Activated B cell treated with CpG ODN at 0.5 μM for 24 hours (primary cell): Measurements from ENCODE around the gene PLEKHA3. TPM values are rescaled to one million over a fixed set of nuclear protein-coding genes. Genes with fewer than 3 reads are reported as not detected.

Source experiments
- ATAC-seq: fragments of 200-7000 bp; cut with Tn5 transposase; one replicate; pipeline ENCODE4 v1.10.0; 2021; ENCODE audit warnings: low read depth, mild to moderate bottlenecking, moderate library complexity
- CTCF ChIA-PET: fragments of 350-600 bp; sonication (Branson Sonifier 250); formaldehyde crosslinking; loops from one replicate; lab custom pipeline; 2021; ENCODE audit warnings: antibody characterized with exemption; lab: Charles Lee
- POLR2A ChIA-PET: fragments of 350-600 bp; sonication (Branson Sonifier 250); formaldehyde crosslinking; loops from one replicate; lab custom pipeline; 2021; ENCODE audit warnings: antibody characterized with exemption; lab: Charles Lee
- DNase-seq: peaks from one replicate; pipeline ENCODE4 v3.0.0; 2022
- H3K27ac Mint-ChIP-seq: one replicate; pipeline ENCODE4 v1.8.0; 2020; ENCODE audit warnings: mixed read lengths
- H3K27me3 Mint-ChIP-seq: one replicate; pipeline ENCODE4 v1.8.0; 2021; ENCODE audit warnings: mixed read lengths
- H3K36me3 Mint-ChIP-seq: one replicate; pipeline ENCODE4 v1.8.0; 2021; ENCODE audit warnings: low read depth, mixed read lengths
- H3K4me1 Mint-ChIP-seq: one replicate; pipeline ENCODE4 v1.8.0; 2021; ENCODE audit warnings: mixed read lengths
- H3K4me3 Mint-ChIP-seq: one replicate; pipeline ENCODE4 v1.8.0; 2020; ENCODE audit warnings: mild to moderate bottlenecking, mixed read lengths
- H3K9me3 Mint-ChIP-seq: one replicate; pipeline ENCODE4 v1.8.0; 2020; ENCODE audit warnings: mixed read lengths
- intact Hi-C: fragments of 100-400 bp; cut with micrococcal nuclease; formaldehyde crosslinking; loops from one replicate; pipeline ENCODE4 v1.15.1; 2024
- total RNA-seq: library from RNA; stranded (reverse); gene quantifications from 2 replicates; pipeline ENCODE4 v1.2.3, GENCODE V29; 2022
- TF ChIP-seq, protein P1 (sequence below): fragments of 200-600 bp; IDR thresholded peaks from one replicate; pipeline ENCODE4 v1.8.0; 2022; ENCODE audit warnings: antibody characterized with exemption, mild to moderate bottlenecking

The PLEKHA3 gene
- total RNA-seq = 28.3 and 29.6 TPM in 2 replicates

- H3K36me3 Mint-ChIP-seq = peaks cover 12% of the 10 kb centered on the region
- DNase-seq (peak; percentile 79), ATAC-seq (peak; percentile 59)
- intact Hi-C loops = loop anchor here (1.0 to 2.0 kb wide), 3 partner anchors 14 to 50 kb away; no protein-coding TSS in a partner anchor
- peaks cover 55% of the 10 kb centered on the region for H3K4me1 Mint-ChIP-seq
- CTCF ChIA-PET = no interaction called here
- H3K4me3 Mint-ChIP-seq = peak within 1 kb of the TSS; percentile 94
- POLR2A ChIA-PET = interaction anchor here (1.1 to 4.1 kb wide), 3 partner anchors 30 to 197 kb away, joined by 3 to 70 read pairs (median 4); partner anchors contain the start of genes PJVK and PRKRA
- TF ChIP-seq, protein P1, sequence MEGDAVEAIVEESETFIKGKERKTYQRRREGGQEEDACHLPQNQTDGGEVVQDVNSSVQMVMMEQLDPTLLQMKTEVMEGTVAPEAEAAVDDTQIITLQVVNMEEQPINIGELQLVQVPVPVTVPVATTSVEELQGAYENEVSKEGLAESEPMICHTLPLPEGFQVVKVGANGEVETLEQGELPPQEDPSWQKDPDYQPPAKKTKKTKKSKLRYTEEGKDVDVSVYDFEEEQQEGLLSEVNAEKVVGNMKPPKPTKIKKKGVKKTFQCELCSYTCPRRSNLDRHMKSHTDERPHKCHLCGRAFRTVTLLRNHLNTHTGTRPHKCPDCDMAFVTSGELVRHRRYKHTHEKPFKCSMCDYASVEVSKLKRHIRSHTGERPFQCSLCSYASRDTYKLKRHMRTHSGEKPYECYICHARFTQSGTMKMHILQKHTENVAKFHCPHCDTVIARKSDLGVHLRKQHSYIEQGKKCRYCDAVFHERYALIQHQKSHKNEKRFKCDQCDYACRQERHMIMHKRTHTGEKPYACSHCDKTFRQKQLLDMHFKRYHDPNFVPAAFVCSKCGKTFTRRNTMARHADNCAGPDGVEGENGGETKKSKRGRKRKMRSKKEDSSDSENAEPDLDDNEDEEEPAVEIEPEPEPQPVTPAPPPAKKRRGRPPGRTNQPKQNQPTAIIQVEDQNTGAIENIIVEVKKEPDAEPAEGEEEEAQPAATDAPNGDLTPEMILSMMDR = no peak
- peak within 1 kb of the TSS; percentile 97 for H3K27ac Mint-ChIP-seq
- no peaks in the 10 kb centered on the region for H3K9me3 Mint-ChIP-seq
- no peaks in the 10 kb centered on the region for H3K27me3 Mint-ChIP-seq
These were observed at the start of gene PLEKHA3 for GRCh38 chr2:178480227-178481181. Gene PLEKHA3 (plus strand): TSS chr2:178480457. CDS start chr2:178480870, 413 bp downstream.

- H3K4me1 Mint-ChIP-seq = no peaks in the 10 kb centered on the region
- intact Hi-C loops = no loop called here
- ATAC-seq (no peak), DNase-seq (no peak)
- peaks cover 78% of the 10 kb centered on the region for H3K36me3 Mint-ChIP-seq
- H3K9me3 Mint-ChIP-seq = no peaks in the 10 kb centered on the region
- CTCF ChIA-PET = no interaction called here
- TF ChIP-seq, protein P1 = no peak
- H3K27me3 Mint-ChIP-seq = no peaks in the 10 kb centered on the region
- POLR2A ChIA-PET = interaction anchor here (1.9 kb wide), 1 partner anchor 14 kb away, joined by 6 read pairs; the partner anchor contains the start of genes PJVK and PRKRA
- H3K4me3 Mint-ChIP-seq = no peak overlapping the region
- H3K27ac Mint-ChIP-seq = no peak overlapping the region
These were observed 43.6 kb upstream of the PLEKHA3 start for GRCh38 chr2:178436662-178437061.

DNA sequence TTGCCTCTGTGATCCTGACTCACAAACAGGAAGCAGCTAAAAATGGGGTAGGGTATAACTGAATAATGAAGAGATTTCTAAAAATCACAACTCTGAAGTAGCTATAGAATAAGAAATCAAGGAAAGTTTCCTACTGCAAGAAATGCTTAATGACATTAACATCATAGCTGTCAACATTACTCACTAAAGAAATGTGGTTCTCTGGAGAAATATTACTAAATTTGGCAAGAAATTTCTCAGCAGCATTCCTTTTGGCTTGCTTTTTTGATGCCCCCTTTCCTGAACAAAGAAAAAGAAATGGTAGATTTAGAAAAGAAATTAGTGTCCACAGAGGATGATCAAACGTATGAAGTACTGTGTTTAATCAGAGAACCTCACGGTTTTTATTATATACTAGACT lies 38.8 kb upstream of the PLEKHA3 start:
- ChIA-PET POLR2A (interaction anchor here (0.6 kb wide), 1 partner anchor 8 kb away, joined by 3 read pairs; no protein-coding TSS in a partner anchor), CTCF (no interaction called here)
- H3K27ac Mint-ChIP-seq = no peak overlapping the region
- H3K27me3 Mint-ChIP-seq = no peaks in the 10 kb centered on the region
- TF ChIP-seq, protein P1 = no peak
- no peak for ATAC-seq
- H3K4me1 Mint-ChIP-seq = no peaks in the 10 kb centered on the region
- H3K4me3 Mint-ChIP-seq = no peak overlapping the region
- H3K9me3 Mint-ChIP-seq = no peaks in the 10 kb centered on the region
- intact Hi-C loops = no loop called here
- no peak for DNase-seq
- peaks cover 73% of the 10 kb centered on the region for H3K36me3 Mint-ChIP-seq

- ATAC-seq (no peak), DNase-seq (no peak)
- no peaks in the 10 kb centered on the region for H3K27me3 Mint-ChIP-seq
- H3K9me3 Mint-ChIP-seq = no peaks in the 10 kb centered on the region
- intact Hi-C loops = no loop called here
- H3K4me1 Mint-ChIP-seq = peaks cover 28% of the 10 kb centered on the region
- ChIA-PET POLR2A (interaction anchor here (0.6 to 2.5 kb wide), 4 partner anchors 8 to 35 kb away, joined by 3 to 70 read pairs (median 15); partner anchors contain the start of gene PLEKHA3), CTCF (no interaction called here)
- H3K36me3 Mint-ChIP-seq = peaks cover 43% of the 10 kb centered on the region
- H3K27ac Mint-ChIP-seq = no peak overlapping the region
- TF ChIP-seq, protein P1 = no peak
- peak overlapping the region; percentile 9 for H3K4me3 Mint-ChIP-seq
These were observed 31.1 kb upstream of the PLEKHA3 start for GRCh38 chr2:178448968-178449661.
